SK-N-MC (cell line): ENCODE results near the gene RANBP2.

ENCODE experiments used
- EZH2 ChIP-seq: fragments of 200-600 bp; sonication (generic); IDR thresholded peaks from one replicate; pipeline ENCODE4 v1.6.1; 2017; ENCODE audit warnings: antibody characterized with exemption
- FOXP2 ChIP-seq: optimal IDR thresholded peaks from 2 replicates; pipeline ENCODE3; 2011; ENCODE audit warnings: mild to moderate bottlenecking, moderate library complexity; ENCODE audit not compliant: insufficient read depth; ENCODE audit errors: extremely low read length, control extremely low read depth
- POLR2AphosphoS5 ChIP-seq: IDR thresholded peaks from 2 replicates; pipeline ENCODE4 v1.6.1; 2012; ENCODE audit warnings: mild to moderate bottlenecking, low read depth, low read length, borderline replicate concordance

DNA sequence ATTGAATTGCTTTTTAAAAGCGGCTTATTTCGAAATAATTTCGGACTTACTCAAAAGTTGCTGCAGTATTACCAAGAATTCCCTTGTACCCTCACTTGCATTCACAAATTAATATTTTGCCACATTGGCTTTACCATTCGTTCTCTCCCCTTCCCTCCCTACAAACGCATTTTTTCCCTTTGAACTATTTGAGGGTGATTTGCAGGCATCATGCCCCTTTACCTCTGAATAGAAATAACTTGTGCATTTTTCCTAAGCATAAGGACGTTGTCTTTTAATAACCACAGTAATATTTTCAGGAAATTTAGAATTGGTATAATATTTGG, 67.9 kb downstream of the RANBP2 start:
- TF ChIP-seq EZH2 (no peak), POLR2AphosphoS5 (no peak), FOXP2 (no peak)
